B cell (primary cell): Measurements from ENCODE around the gene SMARCC2. TPM values are rescaled to one million over a fixed set of nuclear protein-coding genes. Genes with fewer than 3 reads are reported as not detected.

ENCODE experiments used
- ATAC-seq: fragments of 200-7000 bp; cut with Tn5 transposase; one replicate; pipeline ENCODE4 v1.10.0; 2021; ENCODE audit warnings: low read depth, mild to moderate bottlenecking, moderate number of reproducible peaks, moderate library complexity
- CTCF ChIA-PET: fragments of 350-600 bp; sonication (Branson Sonifier 250); formaldehyde crosslinking; loops from one replicate; lab custom pipeline; 2021; ENCODE audit warnings: antibody characterized with exemption, inconsistent platforms; lab: Charles Lee
- POLR2A ChIA-PET: fragments of 350-600 bp; sonication (Branson Sonifier 250); formaldehyde crosslinking; loops from one replicate; lab custom pipeline; 2021; ENCODE audit warnings: antibody characterized with exemption; lab: Charles Lee
- DNase-seq: peaks from one replicate; pipeline ENCODE4 v3.0.0; 2013
- H2AFZ ChIP-seq: 2 replicates; pipeline ENCODE4 v1.6.1; 2012; ENCODE audit warnings: mild to moderate bottlenecking, low read depth, low read length; ENCODE audit not compliant: insufficient read depth, poor library complexity, severe bottlenecking
- H3K27ac ChIP-seq, 2 donors: 1 replicate in 1 of 2; 2 replicates in 1 of 2; pipeline ENCODE4 v1.5.1; 2012 to 2013; ENCODE audit warnings: low read length in 2 of 2, mild to moderate bottlenecking in 2 of 2, moderate library complexity in 1 of 2
- H3K27me3 ChIP-seq, 4 experiments: fragments of 200-600 bp in 1 of 4; sonication (generic) in 1 of 4; replicated peaks in 1 of 4; 1 replicate in 2 of 4; 2 replicates in 2 of 4; pipeline versions ENCODE4 v1.6.1 to v1.7.0; 2013 to 2016; ENCODE audit warnings: low read length in 3 of 4, mild to moderate bottlenecking in 2 of 4, mixed read lengths in 1 of 4, moderate library complexity in 1 of 4; ENCODE audit not compliant: insufficient read depth in 4 of 4, control insufficient read depth in 3 of 4; ENCODE audit errors: control extremely low read depth in 1 of 4
- H3K36me3 ChIP-seq, 2 experiments: replicated peaks in 1 of 2; 1 replicate in 1 of 2; 2 replicates in 1 of 2; pipeline versions ENCODE4 v1.6.1 to v1.7.1; 2013; ENCODE audit warnings: low read length in 1 of 2; ENCODE audit not compliant: insufficient read depth in 2 of 2, control insufficient read depth in 1 of 2; ENCODE audit errors: control extremely low read depth in 1 of 2, extremely low read depth in 1 of 2
- H3K4me1 ChIP-seq, 2 donors: fragments of 200-600 bp in 1 of 2; sonication (generic) in 1 of 2; 1 replicate in 1 of 2; 2 replicates in 1 of 2; pipeline versions ENCODE4 v1.5.1 to v1.6.1; 2013 to 2017; ENCODE audit warnings: low read length in 2 of 2; ENCODE audit not compliant: control insufficient read depth in 2 of 2, insufficient read depth in 2 of 2
- H3K4me2 ChIP-seq: replicated peaks from 2 replicates; pipeline ENCODE3; 2012; ENCODE audit warnings: mild to moderate bottlenecking, low read depth, low read length; ENCODE audit not compliant: poor library complexity, severe bottlenecking
- H3K4me3 ChIP-seq, 5 experiments: fragments of 200-600 bp in 1 of 5; sonication (generic) in 1 of 5; 1 replicate in 3 of 5; 2 replicates in 2 of 5; pipeline versions ENCODE4 v1.5.1 to v1.7.0; 2011 to 2016; ENCODE audit warnings: low read length in 4 of 5, mild to moderate bottlenecking in 4 of 5, low read depth in 2 of 5, control low read depth in 1 of 5, moderate library complexity in 1 of 5; ENCODE audit not compliant: insufficient read depth in 1 of 5; ENCODE audit errors: control extremely low read depth in 1 of 5, extremely low read depth in 1 of 5
- H3K79me2 ChIP-seq: fragments of 200-600 bp; sonication (generic); one replicate; pipeline ENCODE4 v1.6.0; 2016; ENCODE audit warnings: low read length; ENCODE audit not compliant: control insufficient read depth, insufficient read depth
- H3K9ac ChIP-seq: fragments of 200-600 bp; sonication (generic); 2 replicates; pipeline ENCODE4 v1.6.1; 2017; ENCODE audit warnings: mild to moderate bottlenecking, low read length, moderate library complexity
- H3K9me3 ChIP-seq, 3 donors: one replicate each; pipeline versions ENCODE4 v1.6.1 to v1.7.1; 2013; ENCODE audit warnings: low read length in 2 of 3; ENCODE audit not compliant: control insufficient read depth in 2 of 3, insufficient read depth in 1 of 3; ENCODE audit errors: control extremely low read depth in 1 of 3
- H4K20me1 ChIP-seq: 2 replicates; pipeline ENCODE4 v1.6.0; 2012; ENCODE audit warnings: mild to moderate bottlenecking, low read length; ENCODE audit not compliant: insufficient read depth, control insufficient read depth, poor library complexity, severe bottlenecking
- H3K27ac Mint-ChIP-seq: one replicate; pipeline ENCODE4 v1.8.0; 2021; ENCODE audit warnings: mixed read lengths
- H3K27me3 Mint-ChIP-seq: one replicate; pipeline ENCODE4 v1.8.0; 2021; ENCODE audit warnings: mixed read lengths
- H3K4me1 Mint-ChIP-seq: one replicate; pipeline ENCODE4 v1.8.0; 2021; ENCODE audit warnings: mixed read lengths
- H3K4me3 Mint-ChIP-seq: one replicate; pipeline ENCODE4 v1.8.0; 2021; ENCODE audit warnings: mixed read lengths
- H3K9me3 Mint-ChIP-seq: one replicate; pipeline ENCODE4 v1.8.0; 2022; ENCODE audit warnings: mixed read lengths; ENCODE audit not compliant: insufficient read depth
- EZH2 ChIP-seq: IDR thresholded peaks from 2 replicates; pipeline ENCODE4 v1.6.1; 2012; ENCODE audit warnings: borderline replicate concordance, low read depth, mild to moderate bottlenecking, moderate library complexity, low read length; ENCODE audit not compliant: insufficient read depth, poor library complexity, severe bottlenecking
- WGBS: methylation state at CpG from one replicate; pipeline ENCODE4 v1.1.5; 2013; ENCODE audit warnings: missing lambda C conversion rate; ENCODE audit not compliant: insufficient coverage; 5-methylcytosine and 5-hydroxymethylcytosine counted together
- intact Hi-C: fragments of 100-400 bp; cut with micrococcal nuclease; formaldehyde crosslinking; loops from one replicate; pipeline ENCODE4 v1.10.0; 2022
- polyA plus RNA-seq: library from polyadenylated mRNA; depleted of rRNA; stranded (reverse); fragments of >200 nt; gene quantifications from 2 replicates; pipeline ENCODE4 v1.2.3, GENCODE V29; 2012
- total RNA-seq, 2 donors: library from RNA; stranded (reverse); fragments of 120-200 nt in 1 of 2; gene quantifications; 1 replicate in 1 of 2; 2 replicates in 1 of 2; pipeline versions ENCODE4 v1.2.3 to v1.2.4, GENCODE V29; 2013 to 2022
- TF ChIP-seq, protein P1 (sequence below): fragments of 200-600 bp; IDR thresholded peaks from one replicate; pipeline ENCODE4 v1.8.0; 2022; ENCODE audit warnings: antibody characterized with exemption, mild to moderate bottlenecking

SMARCC2 gene
- total and polyA plus RNA-seq, 2 donors (not counting 1 experiment from before 2014, with no cell fraction given), result 70.4 to 198 TPM

GRCh38 chr12:56150563-56150962 is 38.7 kb downstream of the SMARCC2 start:
- Histone ChIP-seq H3K4me3 (no peak overlapping the region), H3K27ac (no peak overlapping the region), H3K79me2 (peaks cover 41% of the 10 kb centered on the region), H2AFZ (no peak overlapping the region), H3K4me2 (no peak overlapping the region), H3K9me3 (no peaks in the 10 kb centered on the region), H3K27me3 (no peaks in the 10 kb centered on the region), H3K9ac (no peak overlapping the region), H3K4me1 (peaks cover 15 to 20% of the 10 kb centered on the region in 2 donors), H3K36me3 (peaks cover 0 to 3% of the 10 kb centered on the region in 2 experiments), H4K20me1 (no peaks in the 10 kb centered on the region)
- TF ChIP-seq, protein P1, sequence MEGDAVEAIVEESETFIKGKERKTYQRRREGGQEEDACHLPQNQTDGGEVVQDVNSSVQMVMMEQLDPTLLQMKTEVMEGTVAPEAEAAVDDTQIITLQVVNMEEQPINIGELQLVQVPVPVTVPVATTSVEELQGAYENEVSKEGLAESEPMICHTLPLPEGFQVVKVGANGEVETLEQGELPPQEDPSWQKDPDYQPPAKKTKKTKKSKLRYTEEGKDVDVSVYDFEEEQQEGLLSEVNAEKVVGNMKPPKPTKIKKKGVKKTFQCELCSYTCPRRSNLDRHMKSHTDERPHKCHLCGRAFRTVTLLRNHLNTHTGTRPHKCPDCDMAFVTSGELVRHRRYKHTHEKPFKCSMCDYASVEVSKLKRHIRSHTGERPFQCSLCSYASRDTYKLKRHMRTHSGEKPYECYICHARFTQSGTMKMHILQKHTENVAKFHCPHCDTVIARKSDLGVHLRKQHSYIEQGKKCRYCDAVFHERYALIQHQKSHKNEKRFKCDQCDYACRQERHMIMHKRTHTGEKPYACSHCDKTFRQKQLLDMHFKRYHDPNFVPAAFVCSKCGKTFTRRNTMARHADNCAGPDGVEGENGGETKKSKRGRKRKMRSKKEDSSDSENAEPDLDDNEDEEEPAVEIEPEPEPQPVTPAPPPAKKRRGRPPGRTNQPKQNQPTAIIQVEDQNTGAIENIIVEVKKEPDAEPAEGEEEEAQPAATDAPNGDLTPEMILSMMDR, result no peak
- no peak for TF ChIP-seq EZH2
- ChIA-PET POLR2A (interaction anchor here (1.1 to 2.1 kb wide), 2 partner anchors 13 to 22 kb away, joined by 3 to 28 read pairs; partner anchors contain the start of gene ESYT1), CTCF (interaction anchor here (1.5 to 1.6 kb wide), 2 partner anchors 24 to 39 kb away, joined by 5 to 8 read pairs; partner anchors contain the start of gene SMARCC2)
- WGBS, result no CpG with 5 or more reads among the region's 3 CpGs
- Mint-ChIP-seq H3K9me3 (no peaks in the 10 kb centered on the region), H3K4me1 (peaks cover 31% of the 10 kb centered on the region), H3K4me3 (peak overlapping the region; percentile 58), H3K27me3 (no peaks in the 10 kb centered on the region), H3K27ac (peak overlapping the region; percentile 98)
- intact Hi-C loops, result loop anchor here (10.0 kb wide), 1 partner anchor 924 kb away; the partner anchor contains the start of gene NEMP1
- DNase-seq (no peak), ATAC-seq (no peak)
